Astrocyte (in vitro differentiated cells and primary cell): Measurements from ENCODE around the gene TRIM67.
"Not testable (repeated sequence)": the region's sequence is repeated elsewhere in the genome, so short reads cannot be mapped to it uniquely, and the experiment has no call there.

Experiments used
- EZH2 ChIP-seq: IDR thresholded peaks from 2 replicates; pipeline ENCODE4 v1.6.1; 2012; ENCODE audit warnings: mild to moderate bottlenecking, low read length, inconsistent platforms; ENCODE audit not compliant: insufficient read depth
- TF ChIP-seq, protein P1 (sequence below): IDR thresholded peaks from 2 replicates; pipeline ENCODE4 v1.5.1; 2011; ENCODE audit warnings: low read depth, mild to moderate bottlenecking, inconsistent platforms, low read length, moderate library complexity; ENCODE audit not compliant: insufficient read depth

DNA sequence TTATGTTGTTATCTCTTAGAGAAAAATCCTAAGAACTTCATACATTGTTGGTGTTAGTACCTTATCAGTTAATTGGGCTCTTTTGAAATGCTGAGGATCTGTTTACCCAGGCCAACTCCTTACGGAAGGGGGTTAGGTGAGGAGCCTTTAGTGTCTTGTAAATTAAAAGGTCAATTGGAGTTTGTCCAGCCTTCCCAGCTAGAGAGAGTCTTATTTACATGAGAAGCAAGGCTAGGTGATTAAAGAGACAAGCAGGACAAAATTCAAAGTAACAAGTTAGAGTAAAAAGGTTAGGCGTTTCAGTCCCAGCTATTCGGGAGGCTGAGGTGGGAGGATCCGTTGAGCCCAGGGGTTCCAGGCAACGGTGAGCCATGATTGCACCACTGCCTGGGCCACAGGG lies 50.4 kb downstream of the TRIM67 start:
- TF ChIP-seq, protein P1, sequence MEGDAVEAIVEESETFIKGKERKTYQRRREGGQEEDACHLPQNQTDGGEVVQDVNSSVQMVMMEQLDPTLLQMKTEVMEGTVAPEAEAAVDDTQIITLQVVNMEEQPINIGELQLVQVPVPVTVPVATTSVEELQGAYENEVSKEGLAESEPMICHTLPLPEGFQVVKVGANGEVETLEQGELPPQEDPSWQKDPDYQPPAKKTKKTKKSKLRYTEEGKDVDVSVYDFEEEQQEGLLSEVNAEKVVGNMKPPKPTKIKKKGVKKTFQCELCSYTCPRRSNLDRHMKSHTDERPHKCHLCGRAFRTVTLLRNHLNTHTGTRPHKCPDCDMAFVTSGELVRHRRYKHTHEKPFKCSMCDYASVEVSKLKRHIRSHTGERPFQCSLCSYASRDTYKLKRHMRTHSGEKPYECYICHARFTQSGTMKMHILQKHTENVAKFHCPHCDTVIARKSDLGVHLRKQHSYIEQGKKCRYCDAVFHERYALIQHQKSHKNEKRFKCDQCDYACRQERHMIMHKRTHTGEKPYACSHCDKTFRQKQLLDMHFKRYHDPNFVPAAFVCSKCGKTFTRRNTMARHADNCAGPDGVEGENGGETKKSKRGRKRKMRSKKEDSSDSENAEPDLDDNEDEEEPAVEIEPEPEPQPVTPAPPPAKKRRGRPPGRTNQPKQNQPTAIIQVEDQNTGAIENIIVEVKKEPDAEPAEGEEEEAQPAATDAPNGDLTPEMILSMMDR = not testable (repeated sequence)
- not testable (repeated sequence) for TF ChIP-seq EZH2
